GM12878 (cell line): Measurements from ENCODE around the gene POLD2. TPM values are rescaled to one million over a fixed set of nuclear protein-coding genes. Genes with fewer than 3 reads are reported as not detected.

ENCODE experiments used
- ATAC-seq: fragments of 200-7000 bp; cut with Tn5 transposase; 3 replicates; pipeline ENCODE4 v1.9.1; 2020; ENCODE audit warnings: mild to moderate bottlenecking, moderate library complexity
- BruUV-seq: library from RNA; stranded (reverse); fragments of 400-500 nt; replicated peaks from 2 replicates; lab custom pipeline; 2021; lab: Mats Ljungman, UMichigan
- CTCF ChIA-PET: fragments of 300-600 bp; sonication (Branson Sonifier 250); formaldehyde crosslinking; extraction: SDS; loops from one replicate; lab custom pipeline; 2021; ENCODE audit warnings: inconsistent platforms; lab: Yijun Ruan, JAX
- POLR2A ChIA-PET: fragments of 350-600 bp; formaldehyde crosslinking; extraction: SDS; loops from one replicate; lab custom pipeline; 2021; ENCODE audit warnings: inconsistent platforms; lab: Charles Lee
- RAD21 ChIA-PET: fragments of 300-600 bp; sonication (Branson Sonifier 250); formaldehyde crosslinking; loops from one replicate; lab custom pipeline; 2023; ENCODE audit warnings: antibody characterized with exemption; ENCODE audit not compliant: unreplicated experiment; lab: Charles Lee
- SMC1A ChIA-PET: fragments of 300-600 bp; sonication (Branson Sonifier 250); formaldehyde crosslinking; loops from one replicate; lab custom pipeline; 2023; ENCODE audit not compliant: unreplicated experiment, uncharacterized antibody; lab: Charles Lee
- DNase-seq: peaks from one replicate; pipeline ENCODE4 v3.0.0-alpha.2; 2011; ENCODE audit warnings: low read depth, low spot score
- FAIRE-seq: peaks from 3 replicates; lab custom pipeline; 2011; peaks lifted over from hg19 to GRCh38; lab: Jason Lieb, UNC
- H2AFZ ChIP-seq: 2 replicates; pipeline ENCODE4 v1.6.0; 2011; ENCODE audit warnings: low read depth, low read length, control low read depth; ENCODE audit not compliant: control insufficient read depth
- H3K27ac ChIP-seq: 2 replicates; pipeline ENCODE4 v1.5.1; 2011; ENCODE audit warnings: control low read depth; ENCODE audit not compliant: control insufficient read depth, insufficient read depth
- H3K27me3 ChIP-seq, 2 experiments: replicated peaks in 1 of 2; 2 replicates each; pipeline versions ENCODE4 v1.6.0 to v1.6.1; 2011; ENCODE audit warnings: low read length in 1 of 2; ENCODE audit not compliant: control insufficient read depth in 2 of 2, insufficient read depth in 2 of 2
- H3K36me3 ChIP-seq, 2 experiments: 2 replicates each; pipeline ENCODE4 v1.5.1; 2011; ENCODE audit warnings: low read length in 1 of 2; ENCODE audit not compliant: control insufficient read depth in 2 of 2, insufficient read depth in 2 of 2
- H3K4me1 ChIP-seq: 2 replicates; pipeline ENCODE4 v1.6.1; 2011; ENCODE audit warnings: mild to moderate bottlenecking, low read length, moderate library complexity, mixed read lengths; ENCODE audit not compliant: control insufficient read depth, insufficient read depth
- H3K4me2 ChIP-seq: 2 replicates; pipeline ENCODE4 v1.6.0; 2011; ENCODE audit warnings: control low read depth; ENCODE audit not compliant: control insufficient read depth, insufficient read depth
- H3K4me3 ChIP-seq: fragments of 200-600 bp; sonication (generic); 2 replicates; pipeline ENCODE4 v1.5.1; 2016
- H3K79me2 ChIP-seq: 2 replicates; pipeline ENCODE4 v1.6.0; 2011; ENCODE audit warnings: low read length; ENCODE audit not compliant: control insufficient read depth, insufficient read depth
- H3K9ac ChIP-seq: 2 replicates; pipeline ENCODE4 v1.8.0; 2011; ENCODE audit warnings: low read length, control low read depth, mixed read lengths; ENCODE audit not compliant: control insufficient read depth, insufficient read depth
- H3K9me3 ChIP-seq: replicated peaks from 3 replicates; pipeline ENCODE4 v1.5.1; 2011; ENCODE audit warnings: mild to moderate bottlenecking, low read length; ENCODE audit not compliant: control insufficient read depth, insufficient read depth
- H4K20me1 ChIP-seq: 2 replicates; pipeline ENCODE4 v1.6.0; 2011; ENCODE audit not compliant: control insufficient read depth, insufficient read depth
- ATF7 ChIP-seq: fragments of 450-650 bp; IDR thresholded peaks from 2 replicates; pipeline ENCODE4 v1.6.1; 2016; ENCODE audit warnings: low read depth, mild to moderate bottlenecking
- CEBPZ ChIP-seq: fragments of 150-350 bp; IDR thresholded peaks from 2 replicates; pipeline ENCODE4 v1.6.1; 2016; ENCODE audit warnings: low read depth, low read length
- DPF2 ChIP-seq: fragments of 450-650 bp; IDR thresholded peaks from 2 replicates; pipeline ENCODE4 v1.6.1; 2017; ENCODE audit warnings: mild to moderate bottlenecking
- NFYA ChIP-seq: IDR thresholded peaks from 2 replicates; pipeline ENCODE4 v1.6.1; 2011; ENCODE audit warnings: low read depth, mild to moderate bottlenecking, low read length, improper control_type of control experiment, borderline replicate concordance
- SMARCA5 ChIP-seq: fragments of 450-650 bp; IDR thresholded peaks from 2 replicates; pipeline ENCODE4 v1.6.1; 2017; ENCODE audit warnings: mild to moderate bottlenecking
- WGBS: methylation state at CpG from one replicate; pipeline ENCODE4 v1.1.6; 2016; ENCODE audit warnings: low lambda C conversion rate; ENCODE audit not compliant: insufficient replicate concordance, insufficient coverage; ENCODE audit errors: missing lambda C conversion rate; 5-methylcytosine and 5-hydroxymethylcytosine counted together
- in situ Hi-C: fragments of 300-500 bp; cut with MboI; formaldehyde crosslinking; loops from 9 replicates; pipeline ENCODE4 v1.14.3; 2018; ENCODE audit warnings: mixed read lengths
- intact Hi-C: fragments of 100-400 bp; cut with micrococcal nuclease; formaldehyde crosslinking; loops from one replicate; pipeline ENCODE4 v1.14.2; 2022; ENCODE audit not compliant: unreplicated experiment
- polyA plus RNA-seq, 11 experiments: library from polyadenylated mRNA; depleted of rRNA in 4 of 11; unstranded in 6 of 11; stranded (reverse) in 5 of 11; fragments of >200 nt; fragmentation: Nextera tagmentation in 4 of 11; fragmentation: Illumina TruSeq in 1 of 11; extraction: Ambion mirVana in 4 of 11; extraction: Trizol in 1 of 11; gene quantifications; 1 replicate in 1 of 11; 2 replicates in 10 of 11; pipeline versions ENCODE4 v1.2.1 to v1.2.3, GENCODE V29; 2011 to 2016; ENCODE audit warnings: inconsistent platforms in 2 of 11, missing spikeins in 2 of 11, low read depth in 1 of 11
- total RNA-seq, 4 experiments: library from RNA; depleted of rRNA in 3 of 4; stranded (reverse); fragments of >200 nt in 3 of 4; fragmentation: Illumina TruSeq in 1 of 4; extraction: Trizol in 1 of 4; gene quantifications; 2 replicates each; pipeline versions ENCODE4 v1.2.1 to v1.2.3, GENCODE V29; 2013 to 2021
- TF ChIP-seq, protein P1 (sequence below): IDR thresholded peaks from 2 replicates; pipeline ENCODE4 v1.6.1; 2012; ENCODE audit warnings: improper control_type of control experiment, low read depth, low read length; ENCODE audit not compliant: insufficient replicate concordance
- TF ChIP-seq, protein P2 (sequence below): fragments of 450-650 bp; IDR thresholded peaks from 2 replicates; pipeline ENCODE4 v1.6.1; 2017; ENCODE audit warnings: mild to moderate bottlenecking

The POLD2 gene
- total and polyA plus RNA-seq, 10 of the 15 experiments (the other 5 are each of a cell fraction or from before 2014, with no cell fraction given): 19.1 to 287 (median 169) TPM

DNA sequence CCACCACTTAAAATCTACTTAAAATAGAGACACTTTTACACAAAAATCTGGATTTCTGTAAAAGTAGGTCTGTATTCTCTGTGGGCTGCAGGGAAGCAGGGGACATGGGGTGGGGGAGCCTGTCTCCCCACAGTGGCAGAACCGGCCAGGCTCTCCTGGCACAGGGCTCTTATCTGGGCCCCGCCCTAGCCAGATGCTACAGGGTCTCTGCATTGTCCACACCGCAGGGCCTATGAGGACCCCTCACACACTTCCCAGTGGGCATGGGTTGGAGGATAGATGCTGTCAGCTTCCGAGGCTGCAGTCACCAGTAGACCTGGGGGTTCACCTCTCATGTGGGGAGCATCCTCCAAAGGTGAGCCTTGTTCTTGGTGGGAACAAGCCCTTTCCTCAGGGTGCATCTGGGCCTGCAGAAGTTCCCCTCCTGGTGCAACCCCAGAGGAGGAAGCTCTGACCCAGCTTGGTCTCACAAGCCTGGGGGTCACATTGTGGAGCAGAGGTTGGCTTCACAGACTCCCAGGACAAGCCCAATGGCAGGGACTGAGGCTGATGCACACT lies 33.2 kb upstream of the POLD2 start (continued):
- TF ChIP-seq, protein P1, sequence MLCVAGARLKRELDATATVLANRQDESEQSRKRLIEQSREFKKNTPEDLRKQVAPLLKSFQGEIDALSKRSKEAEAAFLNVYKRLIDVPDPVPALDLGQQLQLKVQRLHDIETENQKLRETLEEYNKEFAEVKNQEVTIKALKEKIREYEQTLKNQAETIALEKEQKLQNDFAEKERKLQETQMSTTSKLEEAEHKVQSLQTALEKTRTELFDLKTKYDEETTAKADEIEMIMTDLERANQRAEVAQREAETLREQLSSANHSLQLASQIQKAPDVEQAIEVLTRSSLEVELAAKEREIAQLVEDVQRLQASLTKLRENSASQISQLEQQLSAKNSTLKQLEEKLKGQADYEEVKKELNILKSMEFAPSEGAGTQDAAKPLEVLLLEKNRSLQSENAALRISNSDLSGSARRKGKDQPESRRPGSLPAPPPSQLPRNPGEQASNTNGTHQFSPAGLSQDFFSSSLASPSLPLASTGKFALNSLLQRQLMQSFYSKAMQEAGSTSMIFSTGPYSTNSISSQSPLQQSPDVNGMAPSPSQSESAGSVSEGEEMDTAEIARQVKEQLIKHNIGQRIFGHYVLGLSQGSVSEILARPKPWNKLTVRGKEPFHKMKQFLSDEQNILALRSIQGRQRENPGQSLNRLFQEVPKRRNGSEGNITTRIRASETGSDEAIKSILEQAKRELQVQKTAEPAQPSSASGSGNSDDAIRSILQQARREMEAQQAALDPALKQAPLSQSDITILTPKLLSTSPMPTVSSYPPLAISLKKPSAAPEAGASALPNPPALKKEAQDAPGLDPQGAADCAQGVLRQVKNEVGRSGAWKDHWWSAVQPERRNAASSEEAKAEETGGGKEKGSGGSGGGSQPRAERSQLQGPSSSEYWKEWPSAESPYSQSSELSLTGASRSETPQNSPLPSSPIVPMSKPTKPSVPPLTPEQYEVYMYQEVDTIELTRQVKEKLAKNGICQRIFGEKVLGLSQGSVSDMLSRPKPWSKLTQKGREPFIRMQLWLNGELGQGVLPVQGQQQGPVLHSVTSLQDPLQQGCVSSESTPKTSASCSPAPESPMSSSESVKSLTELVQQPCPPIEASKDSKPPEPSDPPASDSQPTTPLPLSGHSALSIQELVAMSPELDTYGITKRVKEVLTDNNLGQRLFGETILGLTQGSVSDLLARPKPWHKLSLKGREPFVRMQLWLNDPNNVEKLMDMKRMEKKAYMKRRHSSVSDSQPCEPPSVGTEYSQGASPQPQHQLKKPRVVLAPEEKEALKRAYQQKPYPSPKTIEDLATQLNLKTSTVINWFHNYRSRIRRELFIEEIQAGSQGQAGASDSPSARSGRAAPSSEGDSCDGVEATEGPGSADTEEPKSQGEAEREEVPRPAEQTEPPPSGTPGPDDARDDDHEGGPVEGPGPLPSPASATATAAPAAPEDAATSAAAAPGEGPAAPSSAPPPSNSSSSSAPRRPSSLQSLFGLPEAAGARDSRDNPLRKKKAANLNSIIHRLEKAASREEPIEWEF: no peak

DNA sequence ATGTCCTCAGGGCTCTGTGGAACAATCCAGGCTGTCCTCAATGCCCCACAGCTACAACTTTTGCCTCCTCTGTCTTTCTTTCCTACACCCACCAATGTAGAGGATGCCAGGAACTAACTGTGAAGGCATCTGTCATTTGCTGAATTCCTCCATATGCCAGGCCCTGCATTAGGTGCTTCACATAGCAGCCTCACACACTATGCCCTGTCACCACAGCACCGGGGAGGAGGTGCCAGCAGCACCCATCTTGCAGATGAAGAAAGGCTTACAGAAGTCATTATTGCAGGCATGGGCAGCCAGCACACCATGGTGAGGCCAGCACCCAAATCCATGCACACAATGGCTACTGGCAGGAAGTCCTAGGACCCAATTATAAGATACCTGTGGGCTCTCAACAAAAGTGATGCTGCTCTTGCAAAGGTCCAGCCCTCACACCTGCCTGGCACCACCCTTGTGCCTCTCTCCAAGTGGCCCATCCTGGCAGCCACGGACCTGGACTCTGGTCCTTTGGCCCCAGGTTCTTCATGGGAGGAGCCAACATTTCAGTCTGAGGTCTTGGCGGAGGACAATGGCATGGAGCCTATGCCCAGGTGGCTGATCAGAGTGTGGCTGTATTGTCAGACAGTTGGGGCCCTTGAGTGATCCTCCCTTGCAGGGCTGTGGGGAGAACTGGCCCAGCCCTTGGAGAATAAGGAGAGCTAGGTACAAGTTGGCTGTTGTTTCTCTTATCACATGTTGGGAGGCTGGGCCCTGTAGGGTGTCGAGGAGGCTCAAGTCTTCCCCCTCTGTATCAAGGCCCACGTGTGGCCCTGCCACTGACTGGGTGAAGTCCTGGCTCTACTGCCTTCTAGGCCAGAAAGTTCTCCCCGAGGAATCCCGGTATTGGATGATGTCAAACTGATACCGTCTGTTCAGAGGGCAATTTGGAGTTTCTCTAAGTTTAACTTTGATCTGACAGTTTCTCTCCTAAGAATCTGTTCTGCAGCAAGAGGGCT lies 32.1 kb upstream of the POLD2 start:
- ChIA-PET CTCF (no interaction called here), RAD21 (no interaction called here), SMC1A (no interaction called here), POLR2A (no interaction called here)
- intact Hi-C loops: no loop called here
- no peak overlapping the region for H3K9ac ChIP-seq
- no peak overlapping the region for H3K27ac ChIP-seq
- H3K9me3 ChIP-seq: no peaks in the 10 kb centered on the region
- H3K4me2 ChIP-seq: no peak overlapping the region
- H3K36me3 ChIP-seq: no peaks in the 10 kb centered on the region
- BruUV-seq: no TSS peak
- H2AFZ ChIP-seq: no peak overlapping the region
- no peak for DNase-seq
- WGBS: 17% methylated on average over 8 of the region's 8 CpGs
- H3K27me3 ChIP-seq: no peaks in the 10 kb centered on the region; a peak in 2 of 4 replicates
- no peak for ATAC-seq
- no peak for FAIRE-seq
- H3K4me3 ChIP-seq: no peak overlapping the region
- H3K79me2 ChIP-seq: no peaks in the 10 kb centered on the region
- H3K4me1 ChIP-seq: peaks cover 4% of the 10 kb centered on the region
- no peaks in the 10 kb centered on the region for H4K20me1 ChIP-seq
- in situ Hi-C loops: no loop called here
- no peak for TF ChIP-seq SMARCA5
- TF ChIP-seq, protein P2, sequence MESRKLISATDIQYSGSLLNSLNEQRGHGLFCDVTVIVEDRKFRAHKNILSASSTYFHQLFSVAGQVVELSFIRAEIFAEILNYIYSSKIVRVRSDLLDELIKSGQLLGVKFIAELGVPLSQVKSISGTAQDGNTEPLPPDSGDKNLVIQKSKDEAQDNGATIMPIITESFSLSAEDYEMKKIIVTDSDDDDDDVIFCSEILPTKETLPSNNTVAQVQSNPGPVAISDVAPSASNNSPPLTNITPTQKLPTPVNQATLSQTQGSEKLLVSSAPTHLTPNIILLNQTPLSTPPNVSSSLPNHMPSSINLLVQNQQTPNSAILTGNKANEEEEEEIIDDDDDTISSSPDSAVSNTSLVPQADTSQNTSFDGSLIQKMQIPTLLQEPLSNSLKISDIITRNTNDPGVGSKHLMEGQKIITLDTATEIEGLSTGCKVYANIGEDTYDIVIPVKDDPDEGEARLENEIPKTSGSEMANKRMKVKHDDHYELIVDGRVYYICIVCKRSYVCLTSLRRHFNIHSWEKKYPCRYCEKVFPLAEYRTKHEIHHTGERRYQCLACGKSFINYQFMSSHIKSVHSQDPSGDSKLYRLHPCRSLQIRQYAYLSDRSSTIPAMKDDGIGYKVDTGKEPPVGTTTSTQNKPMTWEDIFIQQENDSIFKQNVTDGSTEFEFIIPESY: no peak
- TF ChIP-seq ATF7: no peak
- no peak for TF ChIP-seq CEBPZ
- TF ChIP-seq DPF2: no peak
- no peak for TF ChIP-seq NFYA
